ENCODE data around the gene CLEC4M. TPM values are rescaled to one million over a fixed set of nuclear protein-coding genes. Genes with fewer than 3 reads are reported as not detected.

Gene CLEC4M
- total and polyA plus RNA-seq, 2 of the 8 experiments (the other 6 are each of a cell fraction or from before 2014, with no cell fraction given) = not detected

DNA sequence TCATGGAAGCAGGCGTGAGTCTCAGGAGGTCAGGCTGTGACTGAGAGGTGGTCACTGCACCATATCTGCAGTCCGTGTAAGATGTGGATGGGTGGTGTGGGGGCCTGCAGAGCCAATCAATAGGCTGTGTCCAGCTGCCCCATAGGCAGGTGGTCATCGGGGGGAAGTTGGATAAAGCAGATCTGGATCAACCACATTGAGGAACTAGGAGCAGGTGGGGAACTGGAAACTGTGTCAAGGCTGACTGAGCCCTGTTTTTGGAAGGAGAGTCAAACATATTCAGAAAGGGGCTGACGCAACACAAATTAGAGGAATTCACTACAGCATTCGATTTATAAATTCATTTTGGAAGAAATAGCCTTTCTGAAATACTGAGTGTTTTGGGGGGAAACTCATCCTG, 15.0 kb downstream of the CLEC4M start (continued):
- TF ChIP-seq, protein P1, sequence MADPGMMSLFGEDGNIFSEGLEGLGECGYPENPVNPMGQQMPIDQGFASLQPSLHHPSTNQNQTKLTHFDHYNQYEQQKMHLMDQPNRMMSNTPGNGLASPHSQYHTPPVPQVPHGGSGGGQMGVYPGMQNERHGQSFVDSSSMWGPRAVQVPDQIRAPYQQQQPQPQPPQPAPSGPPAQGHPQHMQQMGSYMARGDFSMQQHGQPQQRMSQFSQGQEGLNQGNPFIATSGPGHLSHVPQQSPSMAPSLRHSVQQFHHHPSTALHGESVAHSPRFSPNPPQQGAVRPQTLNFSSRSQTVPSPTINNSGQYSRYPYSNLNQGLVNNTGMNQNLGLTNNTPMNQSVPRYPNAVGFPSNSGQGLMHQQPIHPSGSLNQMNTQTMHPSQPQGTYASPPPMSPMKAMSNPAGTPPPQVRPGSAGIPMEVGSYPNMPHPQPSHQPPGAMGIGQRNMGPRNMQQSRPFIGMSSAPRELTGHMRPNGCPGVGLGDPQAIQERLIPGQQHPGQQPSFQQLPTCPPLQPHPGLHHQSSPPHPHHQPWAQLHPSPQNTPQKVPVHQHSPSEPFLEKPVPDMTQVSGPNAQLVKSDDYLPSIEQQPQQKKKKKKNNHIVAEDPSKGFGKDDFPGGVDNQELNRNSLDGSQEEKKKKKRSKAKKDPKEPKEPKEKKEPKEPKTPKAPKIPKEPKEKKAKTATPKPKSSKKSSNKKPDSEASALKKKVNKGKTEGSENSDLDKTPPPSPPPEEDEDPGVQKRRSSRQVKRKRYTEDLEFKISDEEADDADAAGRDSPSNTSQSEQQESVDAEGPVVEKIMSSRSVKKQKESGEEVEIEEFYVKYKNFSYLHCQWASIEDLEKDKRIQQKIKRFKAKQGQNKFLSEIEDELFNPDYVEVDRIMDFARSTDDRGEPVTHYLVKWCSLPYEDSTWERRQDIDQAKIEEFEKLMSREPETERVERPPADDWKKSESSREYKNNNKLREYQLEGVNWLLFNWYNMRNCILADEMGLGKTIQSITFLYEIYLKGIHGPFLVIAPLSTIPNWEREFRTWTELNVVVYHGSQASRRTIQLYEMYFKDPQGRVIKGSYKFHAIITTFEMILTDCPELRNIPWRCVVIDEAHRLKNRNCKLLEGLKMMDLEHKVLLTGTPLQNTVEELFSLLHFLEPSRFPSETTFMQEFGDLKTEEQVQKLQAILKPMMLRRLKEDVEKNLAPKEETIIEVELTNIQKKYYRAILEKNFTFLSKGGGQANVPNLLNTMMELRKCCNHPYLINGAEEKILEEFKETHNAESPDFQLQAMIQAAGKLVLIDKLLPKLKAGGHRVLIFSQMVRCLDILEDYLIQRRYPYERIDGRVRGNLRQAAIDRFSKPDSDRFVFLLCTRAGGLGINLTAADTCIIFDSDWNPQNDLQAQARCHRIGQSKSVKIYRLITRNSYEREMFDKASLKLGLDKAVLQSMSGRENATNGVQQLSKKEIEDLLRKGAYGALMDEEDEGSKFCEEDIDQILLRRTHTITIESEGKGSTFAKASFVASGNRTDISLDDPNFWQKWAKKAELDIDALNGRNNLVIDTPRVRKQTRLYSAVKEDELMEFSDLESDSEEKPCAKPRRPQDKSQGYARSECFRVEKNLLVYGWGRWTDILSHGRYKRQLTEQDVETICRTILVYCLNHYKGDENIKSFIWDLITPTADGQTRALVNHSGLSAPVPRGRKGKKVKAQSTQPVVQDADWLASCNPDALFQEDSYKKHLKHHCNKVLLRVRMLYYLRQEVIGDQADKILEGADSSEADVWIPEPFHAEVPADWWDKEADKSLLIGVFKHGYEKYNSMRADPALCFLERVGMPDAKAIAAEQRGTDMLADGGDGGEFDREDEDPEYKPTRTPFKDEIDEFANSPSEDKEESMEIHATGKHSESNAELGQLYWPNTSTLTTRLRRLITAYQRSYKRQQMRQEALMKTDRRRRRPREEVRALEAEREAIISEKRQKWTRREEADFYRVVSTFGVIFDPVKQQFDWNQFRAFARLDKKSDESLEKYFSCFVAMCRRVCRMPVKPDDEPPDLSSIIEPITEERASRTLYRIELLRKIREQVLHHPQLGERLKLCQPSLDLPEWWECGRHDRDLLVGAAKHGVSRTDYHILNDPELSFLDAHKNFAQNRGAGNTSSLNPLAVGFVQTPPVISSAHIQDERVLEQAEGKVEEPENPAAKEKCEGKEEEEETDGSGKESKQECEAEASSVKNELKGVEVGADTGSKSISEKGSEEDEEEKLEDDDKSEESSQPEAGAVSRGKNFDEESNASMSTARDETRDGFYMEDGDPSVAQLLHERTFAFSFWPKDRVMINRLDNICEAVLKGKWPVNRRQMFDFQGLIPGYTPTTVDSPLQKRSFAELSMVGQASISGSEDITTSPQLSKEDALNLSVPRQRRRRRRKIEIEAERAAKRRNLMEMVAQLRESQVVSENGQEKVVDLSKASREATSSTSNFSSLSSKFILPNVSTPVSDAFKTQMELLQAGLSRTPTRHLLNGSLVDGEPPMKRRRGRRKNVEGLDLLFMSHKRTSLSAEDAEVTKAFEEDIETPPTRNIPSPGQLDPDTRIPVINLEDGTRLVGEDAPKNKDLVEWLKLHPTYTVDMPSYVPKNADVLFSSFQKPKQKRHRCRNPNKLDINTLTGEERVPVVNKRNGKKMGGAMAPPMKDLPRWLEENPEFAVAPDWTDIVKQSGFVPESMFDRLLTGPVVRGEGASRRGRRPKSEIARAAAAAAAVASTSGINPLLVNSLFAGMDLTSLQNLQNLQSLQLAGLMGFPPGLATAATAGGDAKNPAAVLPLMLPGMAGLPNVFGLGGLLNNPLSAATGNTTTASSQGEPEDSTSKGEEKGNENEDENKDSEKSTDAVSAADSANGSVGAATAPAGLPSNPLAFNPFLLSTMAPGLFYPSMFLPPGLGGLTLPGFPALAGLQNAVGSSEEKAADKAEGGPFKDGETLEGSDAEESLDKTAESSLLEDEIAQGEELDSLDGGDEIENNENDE (IDR thresholded peaks at IDR 0.05; ENCODE audit: insufficient replicate concordance, low read length) = no peak
- no peak for TF ChIP-seq TAF7 (optimal IDR thresholded peaks at IDR 0.05; ENCODE audit: borderline replicate concordance, low read depth, low read length)
- TF ChIP-seq KDM5A (IDR thresholded peaks at IDR 0.05; ENCODE audit: low read length) = no peak
- TF ChIP-seq NRF1 (IDR thresholded peaks at IDR 0.05; ENCODE audit: low read depth, low read length) = no peak
- no peak for TF ChIP-seq JUN (IDR thresholded peaks at IDR 0.05; ENCODE audit: low read depth, low read length)
- no peak for TF ChIP-seq BRCA1 (IDR thresholded peaks at IDR 0.05; ENCODE audit: low read depth, low read length)
- no peak for TF ChIP-seq GABPA (IDR thresholded peaks at IDR 0.05; ENCODE audit: borderline replicate concordance, insufficient read depth, low read length)

Data from H1 (cell line).